H1 (cell line): ENCODE measurements around the gene PDZD2. TPM values are rescaled to one million over a fixed set of nuclear protein-coding genes. Genes with fewer than 3 reads are reported as not detected.

Experiments used
- CTCF ChIA-PET: fragments of 300-600 bp; sonication (Branson Sonifier 250); formaldehyde crosslinking; loops from one replicate; lab custom pipeline; 2021; ENCODE audit not compliant: partially characterized antibody; lab: Charles Lee
- POLR2A ChIA-PET: fragments of 300-600 bp; sonication (Branson Sonifier 250); formaldehyde crosslinking; loops from one replicate; lab custom pipeline; 2021; ENCODE audit warnings: inconsistent platforms; ENCODE audit not compliant: partially characterized antibody; lab: Charles Lee
- DNase-seq, 2 experiments: peaks; one replicate each; pipeline versions ENCODE4 v3.0.0 to v3.0.0-alpha.2; 2010 to 2022; ENCODE audit warnings: low spot score in 2 of 2, low read depth in 1 of 2, mixed read lengths in 1 of 2
- FAIRE-seq: peaks from 2 replicates; lab custom pipeline; 2011; peaks lifted over from hg19 to GRCh38; lab: Jason Lieb, UNC
- H2AFZ ChIP-seq: 2 replicates; pipeline ENCODE4 v1.8.1; 2012; ENCODE audit warnings: low read length, inconsistent platforms
- H2AK5ac ChIP-seq: 2 replicates; pipeline ENCODE4 v1.6.1; 2013; ENCODE audit warnings: low read depth, low read length
- H2BK120ac ChIP-seq: replicated peaks from 2 replicates; pipeline ENCODE3; 2013; ENCODE audit warnings: low read depth, low read length, inconsistent platforms
- H2BK12ac ChIP-seq: 2 replicates; pipeline ENCODE4 v1.6.1; 2013; ENCODE audit warnings: low read depth, low read length
- H2BK15ac ChIP-seq: 2 replicates; pipeline ENCODE4 v1.6.1; 2013; ENCODE audit warnings: low read length
- H2BK20ac ChIP-seq: 2 replicates; pipeline ENCODE4 v1.6.1; 2013; ENCODE audit warnings: low read length
- H2BK5ac ChIP-seq: 2 replicates; pipeline ENCODE4 v1.6.1; 2013; ENCODE audit warnings: low read depth, low read length
- H3K14ac ChIP-seq: 2 replicates; pipeline ENCODE4 v1.6.1; 2013; ENCODE audit warnings: inconsistent platforms; ENCODE audit not compliant: insufficient read length
- H3K18ac ChIP-seq: 2 replicates; pipeline ENCODE4 v1.6.1; 2013; ENCODE audit warnings: low read length; ENCODE audit errors: extremely low read depth
- H3K23ac ChIP-seq: 2 replicates; pipeline ENCODE4 v1.6.1; 2013; ENCODE audit warnings: inconsistent platforms; ENCODE audit not compliant: insufficient read length
- H3K23me2 ChIP-seq: 2 replicates; pipeline ENCODE4 v1.6.1; 2013; ENCODE audit warnings: low read depth, low read length
- H3K27ac ChIP-seq: 2 replicates; pipeline ENCODE4 v1.6.1; 2011; ENCODE audit warnings: low read depth, low read length, inconsistent platforms
- H3K27me3 ChIP-seq, 4 experiments: replicated peaks in 1 of 4; 1 replicate in 1 of 4; 2 replicates in 3 of 4; pipeline versions ENCODE4 v1.6.1 to v1.8.1; 2011 to 2013; ENCODE audit warnings: low read length in 3 of 4, mild to moderate bottlenecking in 3 of 4, inconsistent platforms in 2 of 4, mixed read lengths in 2 of 4, moderate library complexity in 1 of 4; ENCODE audit not compliant: control insufficient read depth in 3 of 4, insufficient read depth in 3 of 4; ENCODE audit errors: extremely low read depth in 1 of 4
- H3K36me3 ChIP-seq, 4 experiments: 2 replicates each; pipeline versions ENCODE4 v1.6.1 to v1.8.1; 2011 to 2013; ENCODE audit warnings: mild to moderate bottlenecking in 4 of 4, low read length in 3 of 4, moderate library complexity in 2 of 4, control low read depth in 1 of 4, inconsistent platforms in 1 of 4; ENCODE audit not compliant: insufficient read depth in 4 of 4, control insufficient read depth in 2 of 4
- H3K4ac ChIP-seq: replicated peaks from 2 replicates; pipeline ENCODE3; 2013; ENCODE audit warnings: low read length, low read depth, mixed read lengths, inconsistent platforms; ENCODE audit not compliant: insufficient read length
- H3K4me1 ChIP-seq, 4 experiments: replicated peaks in 1 of 4; 1 replicate in 1 of 4; 2 replicates in 3 of 4; pipeline versions ENCODE4 v1.6.1 to v1.8.1; 2011 to 2013; ENCODE audit warnings: low read length in 3 of 4, inconsistent platforms in 2 of 4, mixed read lengths in 1 of 4; ENCODE audit not compliant: insufficient read depth in 4 of 4, control insufficient read depth in 3 of 4
- H3K4me2 ChIP-seq, 2 experiments: 2 replicates each; pipeline versions ENCODE4 v1.6.1 to v1.8.1; 2011 to 2013; ENCODE audit warnings: low read depth in 2 of 2, low read length in 2 of 2, control low read depth in 1 of 2, inconsistent platforms in 1 of 2, mild to moderate bottlenecking in 1 of 2; ENCODE audit not compliant: insufficient read depth in 1 of 2
- H3K4me3 ChIP-seq, 4 experiments: fragments of 200-600, 300-600 bp in 1 of 4; sonication (generic), shearing (Covaris generic), sonication (Bioruptor Twin) in 1 of 4; 2 replicates each; pipeline versions ENCODE4 v1.5.1 to v1.8.1; 2011 to 2016; ENCODE audit warnings: low read length in 4 of 4, low read depth in 3 of 4, control low read depth in 2 of 4, inconsistent platforms in 2 of 4, mild to moderate bottlenecking in 2 of 4, mixed read lengths in 1 of 4, moderate library complexity in 1 of 4; ENCODE audit not compliant: insufficient read depth in 2 of 4; ENCODE audit errors: extremely low read depth in 1 of 4
- H3K56ac ChIP-seq: replicated peaks from 2 replicates; pipeline ENCODE3; 2013; ENCODE audit warnings: low read depth, mild to moderate bottlenecking, mixed read lengths, low read length, inconsistent platforms; ENCODE audit not compliant: insufficient read length
- H3K79me1 ChIP-seq: 2 replicates; pipeline ENCODE4 v1.6.1; 2013; ENCODE audit warnings: low read depth, low read length, control low read depth
- H3K79me2 ChIP-seq, 2 experiments: 2 replicates each; pipeline versions ENCODE4 v1.6.1 to v1.8.1; 2012 to 2013; ENCODE audit warnings: low read length in 2 of 2, mild to moderate bottlenecking in 2 of 2, inconsistent platforms in 1 of 2; ENCODE audit not compliant: insufficient read depth in 2 of 2, control insufficient read depth in 1 of 2
- H3K9ac ChIP-seq, 4 experiments: replicated peaks in 1 of 4; 1 replicate in 1 of 4; 2 replicates in 3 of 4; pipeline versions ENCODE4 v1.6.1 to v1.8.1; 2011 to 2013; ENCODE audit warnings: low read depth in 3 of 4, low read length in 3 of 4, control low read depth in 2 of 4, mild to moderate bottlenecking in 2 of 4, moderate library complexity in 2 of 4, inconsistent platforms in 1 of 4; ENCODE audit errors: extremely low read depth in 1 of 4
- H3K9me3 ChIP-seq, 2 experiments: 2 replicates each; pipeline versions ENCODE4 v1.6.1 to v1.8.1; 2012 to 2013; ENCODE audit warnings: mild to moderate bottlenecking in 2 of 2, moderate library complexity in 2 of 2, control low read depth in 1 of 2, inconsistent platforms in 1 of 2, low read depth in 1 of 2, low read length in 1 of 2, mixed read lengths in 1 of 2; ENCODE audit not compliant: insufficient read depth in 2 of 2
- H4K20me1 ChIP-seq, 2 experiments: replicated peaks in 1 of 2; 2 replicates each; pipeline versions ENCODE3 to v1.8.1; 2011 to 2013; ENCODE audit warnings: inconsistent platforms in 2 of 2, low read length in 2 of 2, mild to moderate bottlenecking in 1 of 2; ENCODE audit not compliant: insufficient read depth in 2 of 2, control insufficient read depth in 1 of 2
- H4K5ac ChIP-seq: 2 replicates; pipeline ENCODE4 v1.6.1; 2013; ENCODE audit warnings: low read length, low read depth, mixed read lengths, inconsistent platforms; ENCODE audit not compliant: insufficient read length
- H4K8ac ChIP-seq: 2 replicates; pipeline ENCODE4 v1.8.0; 2013; ENCODE audit warnings: mild to moderate bottlenecking, moderate library complexity, low read length, inconsistent platforms; ENCODE audit not compliant: insufficient read depth; ENCODE audit errors: extremely low read depth
- H4K91ac ChIP-seq: replicated peaks from 2 replicates; pipeline ENCODE3; 2013; ENCODE audit warnings: low read length, mixed read lengths, inconsistent platforms; ENCODE audit not compliant: insufficient read length
- CBX8 ChIP-seq: fragments of 300-800, 300-1000 bp; sonication (generic); IDR thresholded peaks from 2 replicates; pipeline ENCODE4 v1.7.1; 2016; ENCODE audit warnings: low read depth, low read length, borderline replicate concordance
- CEBPB ChIP-seq: IDR thresholded peaks from 2 replicates; pipeline ENCODE4 v1.6.1; 2012; ENCODE audit warnings: low read depth, low read length
- CHD1 ChIP-seq: IDR thresholded peaks from 2 replicates; pipeline ENCODE4 v1.6.1; 2012; ENCODE audit warnings: low read depth, low read length, improper control_type of control experiment
- EZH2 ChIP-seq: fragments of 200-600 bp; sonication (generic); IDR thresholded peaks from 2 replicates; pipeline ENCODE4 v1.7.1; 2012; ENCODE audit warnings: low read depth, mild to moderate bottlenecking, moderate library complexity, low read length, inconsistent platforms; ENCODE audit not compliant: severe bottlenecking
- FOSL1 ChIP-seq: IDR thresholded peaks from 2 replicates; pipeline ENCODE4 v1.6.1; 2011; ENCODE audit warnings: mild to moderate bottlenecking, low read depth, low read length, moderate library complexity; ENCODE audit not compliant: insufficient read depth
- GTF2F1 ChIP-seq: IDR thresholded peaks from 2 replicates; pipeline ENCODE4 v1.6.1; 2012; ENCODE audit warnings: low read depth, low read length, improper control_type of control experiment, borderline replicate concordance
- JUN ChIP-seq: IDR thresholded peaks from 2 replicates; pipeline ENCODE4 v1.6.1; 2011; ENCODE audit warnings: low read depth, mild to moderate bottlenecking, improper control_type of control experiment, low read length
- JUND ChIP-seq: IDR thresholded peaks from 2 replicates; pipeline ENCODE4 v1.6.1; 2011; ENCODE audit warnings: mild to moderate bottlenecking, improper control_type of control experiment, low read length
- KDM4A ChIP-seq: IDR thresholded peaks from one replicate; pipeline ENCODE4 v1.7.1; 2012; ENCODE audit warnings: low read depth, mild to moderate bottlenecking, moderate library complexity, low read length, inconsistent platforms; ENCODE audit not compliant: severe bottlenecking
- RAD21 ChIP-seq, 2 experiments: IDR thresholded peaks in 1 of 2; conservative IDR thresholded peaks in 1 of 2; 2 replicates each; pipeline ENCODE4 v1.6.1; 2011; ENCODE audit warnings: low read depth in 2 of 2, low read length in 2 of 2, improper control_type of control experiment in 1 of 2, inconsistent platforms in 1 of 2, mild to moderate bottlenecking in 1 of 2, moderate library complexity in 1 of 2
- WGBS, 2 experiments: shearing (Covaris generic) in 1 of 2; methylation state at CpG; one replicate each; pipeline versions ENCODE4 v1.1.6 to v1.1.7; 2013 to 2015; ENCODE audit warnings: low lambda C conversion rate in 2 of 2, mixed read lengths in 2 of 2, inconsistent platforms in 1 of 2, low coverage in 1 of 2, missing lambda C conversion rate in 1 of 2; ENCODE audit not compliant: insufficient replicate concordance in 2 of 2, insufficient coverage in 1 of 2, insufficient read length in 1 of 2; ENCODE audit errors: extremely low coverage in 1 of 2, missing lambda C conversion rate in 1 of 2; 5-methylcytosine and 5-hydroxymethylcytosine counted together
- polyA plus RNA-seq, 7 experiments: library from polyadenylated mRNA; depleted of rRNA in 3 of 7; stranded (reverse) in 5 of 7; unstranded in 2 of 7; fragments of >200 nt in 5 of 7; fragments of 200-250 nt in 2 of 7; gene quantifications; 1 replicate in 5 of 7; 2 replicates in 1 of 7; 4 replicates in 1 of 7; pipeline versions ENCODE4 v1.2.1 to v1.2.3, GENCODE V29; 2011 to 2013; ENCODE audit warnings: missing spikeins in 2 of 7, mixed read lengths in 2 of 7
- total RNA-seq: library from RNA; stranded (reverse); fragmentation: NEBNext Ultra II Directional; extraction: Animal tissue kit (Norgen Biotek cat#: 25700); gene quantifications from 2 replicates; pipeline ENCODE4 v1.2.1, GENCODE V29; 2021

Gene PDZD2
- total and polyA plus RNA-seq, 2 of the 8 experiments (the other 6 are each of a cell fraction or from before 2014, with no cell fraction given), result 1.2 to 6.8 TPM

DNA sequence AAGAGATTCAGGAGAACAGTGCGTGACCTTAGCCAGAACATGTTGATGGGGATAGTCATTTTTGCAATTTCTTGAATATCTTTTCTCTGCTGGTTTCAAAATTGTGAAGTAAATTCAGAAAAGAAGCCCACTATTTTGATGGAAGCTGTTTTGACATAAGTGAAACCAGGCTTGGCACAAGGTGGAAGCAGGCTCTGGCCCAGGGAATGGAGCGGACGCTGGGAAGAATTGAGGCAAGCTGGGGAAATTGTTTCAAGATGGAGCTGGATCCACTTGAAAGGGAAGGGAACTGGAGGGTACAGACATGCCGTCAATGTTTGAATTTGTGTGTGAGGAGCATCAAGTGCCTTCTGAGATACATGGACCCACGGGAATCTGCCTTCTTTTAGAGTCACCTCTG is 328.0 kb downstream of the PDZD2 start:
- no peak overlapping the region for H2BK20ac ChIP-seq
- H3K79me2 ChIP-seq, result no peaks in the 10 kb centered on the region
- H2BK120ac ChIP-seq, result no peak overlapping the region
- H3K27ac ChIP-seq, result no peak overlapping the region
- TF ChIP-seq EZH2 (no peak), GTF2F1 (no peak), FOSL1 (no peak), CHD1 (no peak), CEBPB (no peak), CBX8 (no peak), JUN (no peak), KDM4A (no peak), RAD21 (IDR thresholded peaks at IDR 0.05 in 1 of 2, conservative IDR thresholded peaks at IDR 0.05 in 1 of 2; ENCODE audit: low read depth in 2 of 2, low read length in 2 of 2) (no peak), JUND (no peak)
- no peaks in the 10 kb centered on the region for H3K27me3 ChIP-seq
- no peaks in the 10 kb centered on the region; a peak in 2 of 8 replicates for H3K36me3 ChIP-seq
- H4K91ac ChIP-seq, result no peak overlapping the region
- no peak overlapping the region for H3K23ac ChIP-seq
- DNase-seq, result no peak
- no peak overlapping the region for H3K14ac ChIP-seq
- H2AK5ac ChIP-seq, result no peak overlapping the region
- H3K9me3 ChIP-seq, result 0 out of 4 replicates have a peak, but pooled peaks cover 0 to 4% of the 10 kb centered on the region in 2 experiments
- H3K4me1 ChIP-seq, result peaks cover 0 to 14% (median 5%) of the 10 kb centered on the region in 4 experiments
- ChIA-PET CTCF (interaction anchor here (0.7 kb wide), 1 partner anchor 23 kb away, joined by 3 read pairs; no protein-coding TSS in a partner anchor), POLR2A (no interaction called here)
- no peak overlapping the region for H4K5ac ChIP-seq
- H2BK15ac ChIP-seq, result 0 out of 2 replicates have a peak overlapping the region, but pooled peaks have one; percentile 81
- no peak overlapping the region for H3K4ac ChIP-seq
- H3K79me1 ChIP-seq, result no peaks in the 10 kb centered on the region
- no peaks in the 10 kb centered on the region for H3K23me2 ChIP-seq
- H4K20me1 ChIP-seq, result no peaks in the 10 kb centered on the region
- FAIRE-seq, result no peak
- 88% methylated on average over 5 of the region's 5 CpGs; no CpG with 5 or more reads in 1 of the 2 experiments for WGBS, 2 experiments
- no peak overlapping the region for H2BK12ac ChIP-seq
- H3K18ac ChIP-seq, result no peak overlapping the region
- H3K4me3 ChIP-seq, result no peak overlapping the region
- no peak overlapping the region for H3K4me2 ChIP-seq
- H4K8ac ChIP-seq, result no peak overlapping the region
- H3K56ac ChIP-seq, result no peak overlapping the region
- H2AFZ ChIP-seq, result no peak overlapping the region
- H2BK5ac ChIP-seq, result no peak overlapping the region
- H3K9ac ChIP-seq, result no peak overlapping the region
